Heart left ventricle (tissue), 13 donors: Measurements from ENCODE around the gene SORBS1.

Experiments
- CTCF ChIP-seq, 12 donors: fragments of 200-600 bp; sonication (generic) in 4 of 12; IDR thresholded peaks; one replicate each; pipeline versions ENCODE4 v1.5.0 to v1.8.0; 2018 to 2022; ENCODE audit warnings: antibody characterized with exemption in 12 of 12, mild to moderate bottlenecking in 5 of 12
- POLR2A ChIP-seq, 2 donors: fragments of 450-650 bp; IDR thresholded peaks; one replicate each; pipeline ENCODE4 v1.6.1; 2017; ENCODE audit warnings: antibody characterized with exemption in 2 of 2, mild to moderate bottlenecking in 2 of 2, moderate library complexity in 2 of 2
- donor health status: ischemic (EF 13 %, LVEDD 7.1; RV severe dilation, severe dysfunction).
- donor health status: DM: no; HTN: yes; CAD: no.
- donor health status: DM: no; HTN: no; CAD: no.
- donor health status: ischemic (EF 25% LVEDD 6.9; RV normal size, moderate dysfunction).
- donor health status: ischemic (EF 25% LVEDD 5.7; RV mildly dilated, moderate dysfunction).
- donor health status: ischemic (EF 35%, LVEDD 5.7; RV mildly dilated, moderate dysfunction).
- donor health status: nonischemic (EF 11% LVEDD 7.7; RV severe dilation, severe dysfunction).
- donor health status: DM: yes; HTN: yes; CAD: no.
- donor health status: PGD.
- donor health status: ischemic (EF 29% LVEDD 5.4; RV normal size, mild dysfunction).
- donor health status: nonischemic (EF 23%, LVEDD 6.1; RV moderate dilation, normal function).

DNA sequence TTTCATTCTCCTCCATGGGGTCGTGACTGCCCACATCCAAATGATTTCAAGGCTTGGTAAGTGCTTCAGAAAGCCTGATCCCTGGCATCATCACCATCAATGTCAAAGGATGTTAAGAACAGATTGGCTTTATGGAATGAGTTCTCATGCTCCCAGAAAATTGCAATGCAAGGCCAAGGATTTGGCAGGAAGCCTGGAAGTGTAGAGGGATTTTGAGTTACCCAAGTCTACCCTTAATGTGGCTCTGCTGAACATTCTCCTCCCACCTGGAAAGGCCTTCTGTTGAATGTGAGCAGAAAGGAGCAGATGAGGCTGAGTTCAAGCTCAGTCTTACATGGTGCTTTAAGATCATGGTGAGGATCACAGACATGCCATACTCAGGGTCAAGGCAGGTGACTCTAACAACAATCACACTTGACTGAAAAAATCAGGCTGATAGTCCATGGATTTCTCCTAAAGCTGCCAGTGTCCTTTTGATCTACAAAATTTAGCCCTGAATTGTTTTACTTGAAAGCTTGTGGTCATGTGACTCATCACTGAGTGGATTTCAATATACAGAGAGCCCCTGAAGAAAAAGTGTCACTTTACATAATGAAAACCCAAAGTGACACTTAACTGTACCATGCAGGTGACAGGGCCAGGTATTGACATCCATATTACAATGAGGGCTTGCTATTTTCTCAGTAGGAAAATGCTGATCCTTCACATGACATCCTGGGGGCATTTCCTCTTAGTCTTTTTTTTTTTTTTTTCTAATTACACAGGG is 159.3 kb downstream of the SORBS1 start:
- TF ChIP-seq POLR2A (IDR thresholded peaks at IDR 0.05) (no peak), CTCF (IDR thresholded peaks at IDR 0.05) (no peak)
